ENCODE data around the gene EIF3F. TPM values are rescaled to one million over a fixed set of nuclear protein-coding genes. Genes with fewer than 3 reads are reported as not detected.

The EIF3F gene
- total RNA-seq, 4 donors from 2014 or later: 132 to 345 (median 190) TPM

DNA sequence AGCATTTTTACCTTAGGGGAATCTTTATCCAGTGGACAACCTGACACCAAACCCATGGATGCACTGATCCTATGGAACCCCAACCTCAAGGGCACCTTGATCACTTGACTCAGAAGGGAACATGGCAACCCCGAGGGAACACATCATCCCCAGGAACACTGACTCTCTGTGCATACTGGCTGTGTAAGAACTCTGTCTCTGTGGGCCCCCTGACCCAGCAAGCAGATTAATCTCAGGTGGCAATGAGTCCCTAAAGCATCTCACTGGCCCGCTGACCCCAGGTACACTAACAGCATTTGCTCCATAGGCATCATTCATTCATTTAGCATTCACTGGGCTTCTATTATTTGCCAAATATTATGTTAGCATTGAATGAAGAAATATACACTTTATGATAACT, 16.9 kb downstream of the EIF3F start:
- no peak for DNase-seq
- TF ChIP-seq POLR2A (IDR thresholded peaks at IDR 0.05) (no peak), CTCF (IDR thresholded peaks at IDR 0.05) (no peak)
- Histone ChIP-seq H3K27ac (no peak overlapping the region), H3K9me3 (no peaks in the 10 kb centered on the region), H3K36me3 (no peaks in the 10 kb centered on the region), H3K27me3 (no peaks in the 10 kb centered on the region), H3K4me3 (no peak overlapping the region), H3K4me1 (no peaks in the 10 kb centered on the region)

GRCh38 chr11:8005556-8005955, 18.4 kb downstream of the EIF3F start:
- no peak for DNase-seq
- Histone ChIP-seq H3K4me3 (no peak overlapping the region), H3K9me3 (no peaks in the 10 kb centered on the region), H3K27me3 (no peaks in the 10 kb centered on the region), H3K27ac (no peak overlapping the region), H3K4me1 (no peaks in the 10 kb centered on the region), H3K36me3 (no peaks in the 10 kb centered on the region)
- TF ChIP-seq CTCF (IDR thresholded peaks at IDR 0.05): no peak
- no peak for TF ChIP-seq POLR2A (IDR thresholded peaks at IDR 0.05)

GRCh38 chr11:8006349-8006977, 19.3 kb downstream of the EIF3F start:
- TF ChIP-seq POLR2A (IDR thresholded peaks at IDR 0.05) (no peak), CTCF (IDR thresholded peaks at IDR 0.05) (peak in 5 of 6 experiments; percentile 26 to 92 (median 88))
- no peaks in the 10 kb centered on the region for H3K27me3 ChIP-seq
- H3K4me3 ChIP-seq: no peak overlapping the region

GRCh38 chr11:8008212-8008611, 21.1 kb downstream of the EIF3F start:
- Histone ChIP-seq H3K9me3 (no peaks in the 10 kb centered on the region), H3K27ac (no peak overlapping the region), H3K4me1 (no peaks in the 10 kb centered on the region), H3K27me3 (no peaks in the 10 kb centered on the region), H3K4me3 (no peak overlapping the region), H3K36me3 (no peaks in the 10 kb centered on the region)
- TF ChIP-seq POLR2A (IDR thresholded peaks at IDR 0.05) (no peak), CTCF (IDR thresholded peaks at IDR 0.05) (no peak)
- DNase-seq: no peak

More at GRCh38 chr11:8006349-8006977, 19.3 kb downstream of the EIF3F start:
- Histone ChIP-seq H3K27ac (no peak overlapping the region), H3K9me3 (no peaks in the 10 kb centered on the region), H3K36me3 (no peaks in the 10 kb centered on the region), H3K4me1 (no peaks in the 10 kb centered on the region)
- DNase-seq: peak in 1 of 3 donors; percentile 78

GRCh38 chr11:8009856-8010255, 22.7 kb downstream of the EIF3F start:
- H3K36me3 ChIP-seq: no peaks in the 10 kb centered on the region
- TF ChIP-seq POLR2A (IDR thresholded peaks at IDR 0.05) (no peak), CTCF (IDR thresholded peaks at IDR 0.05) (no peak)
- no peak overlapping the region for H3K4me3 ChIP-seq
- H3K9me3 ChIP-seq: no peaks in the 10 kb centered on the region
- no peaks in the 10 kb centered on the region for H3K4me1 ChIP-seq
- H3K27ac ChIP-seq: no peak overlapping the region
- DNase-seq: no peak
- H3K27me3 ChIP-seq: no peaks in the 10 kb centered on the region

DNA sequence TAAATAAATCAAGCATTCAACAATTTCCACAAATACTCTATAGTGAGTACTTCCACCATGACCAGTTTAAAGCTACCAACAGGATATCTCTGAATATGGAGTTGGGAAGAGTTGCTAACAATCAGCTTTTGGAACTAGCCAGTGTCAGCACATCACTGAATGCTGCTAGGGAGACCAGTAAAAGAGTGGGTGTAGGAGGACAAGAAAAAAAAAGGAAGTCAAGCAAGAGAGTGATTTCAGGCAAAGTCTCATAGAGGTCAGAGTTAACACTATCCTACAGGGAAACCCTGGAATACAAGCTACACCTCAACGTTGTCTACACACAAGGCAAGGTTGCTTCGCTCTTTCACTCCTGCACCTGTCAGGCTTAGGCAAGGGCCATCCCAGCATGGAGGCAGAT, 24.2 kb downstream of the EIF3F start:
- H3K27ac ChIP-seq: no peak overlapping the region
- H3K27me3 ChIP-seq: no peaks in the 10 kb centered on the region
- TF ChIP-seq POLR2A (IDR thresholded peaks at IDR 0.05): no peak
- no peak for TF ChIP-seq CTCF (IDR thresholded peaks at IDR 0.05)
- no peaks in the 10 kb centered on the region for H3K36me3 ChIP-seq
- no peak for DNase-seq
- H3K4me1 ChIP-seq: no peaks in the 10 kb centered on the region
- H3K4me3 ChIP-seq: no peak overlapping the region
- no peaks in the 10 kb centered on the region for H3K9me3 ChIP-seq

Measured in Peyer's patch (tissue), 4 donors.